C4-2B (cell line): ENCODE measurements around the gene PPP1R7.

ENCODE experiments used
- CTCF ChIP-seq: fragments of 450-650 bp; conservative IDR thresholded peaks from 2 replicates; pipeline ENCODE4 v1.5.1; 2017; ENCODE audit warnings: mild to moderate bottlenecking
- ZFX ChIP-seq: fragments of 450-650 bp; IDR thresholded peaks from 2 replicates; pipeline ENCODE4 v1.6.1; 2017

DNA sequence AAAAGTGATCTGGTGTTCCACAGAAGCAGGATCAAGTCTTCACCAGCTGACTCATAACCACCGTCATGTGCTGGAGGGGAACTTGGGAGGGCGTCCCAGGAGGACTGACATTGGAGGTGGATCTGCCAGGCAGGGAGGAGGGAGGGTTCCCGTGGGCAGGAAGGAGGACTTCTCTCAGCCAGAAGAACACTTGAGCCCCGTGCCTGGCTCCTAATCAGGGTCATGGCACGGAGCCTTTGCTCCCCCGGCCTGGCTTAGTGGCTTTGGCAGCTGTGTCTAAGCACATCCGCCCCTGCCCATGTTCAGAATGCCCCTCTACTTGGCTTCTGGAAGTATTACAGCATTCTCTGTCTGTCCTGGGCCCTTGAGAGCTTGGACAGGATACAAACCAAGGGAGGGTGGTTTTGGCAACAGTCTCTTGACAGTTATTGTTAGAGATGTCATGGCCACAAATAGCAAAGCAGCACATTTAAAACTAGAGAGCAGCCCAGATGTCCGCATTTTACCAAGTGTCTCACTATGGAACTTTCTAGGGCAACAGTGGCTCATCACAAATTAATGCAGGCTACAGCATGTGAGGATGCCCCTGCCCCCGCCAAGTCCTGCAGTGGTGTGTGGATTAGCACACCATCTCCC lies 11.5 kb downstream of the PPP1R7 start:
- TF ChIP-seq CTCF, result no peak
- TF ChIP-seq ZFX, result no peak
